HUES6 (cell line): ENCODE results near the gene UBE2Z.

Experiments
- H3K27ac ChIP-seq: 2 replicates; pipeline ENCODE4 v1.7.0; 2013; ENCODE audit warnings: low read depth, mild to moderate bottlenecking, low read length, inconsistent platforms
- H3K27me3 ChIP-seq: 2 replicates; pipeline ENCODE4 v1.6.1; 2013; ENCODE audit warnings: low read length; ENCODE audit not compliant: control insufficient read depth, insufficient read depth
- H3K36me3 ChIP-seq: 2 replicates; pipeline ENCODE4 v1.6.1; 2013; ENCODE audit warnings: low read length; ENCODE audit not compliant: control insufficient read depth, insufficient read depth
- H3K4me1 ChIP-seq: 2 replicates; pipeline ENCODE4 v1.6.1; 2013; ENCODE audit warnings: low read length; ENCODE audit not compliant: control insufficient read depth, insufficient read depth
- H3K4me3 ChIP-seq: 2 replicates; pipeline ENCODE4 v1.5.1; 2013; ENCODE audit warnings: low read depth, low read length
- H3K9ac ChIP-seq: one replicate; pipeline ENCODE4 v1.6.1; 2013; ENCODE audit warnings: mild to moderate bottlenecking, low read length
- H3K9me3 ChIP-seq: 2 replicates; pipeline ENCODE4 v1.6.1; 2013; ENCODE audit warnings: low read depth, low read length; ENCODE audit not compliant: control insufficient read depth, insufficient read depth

Gene UBE2Z

DNA sequence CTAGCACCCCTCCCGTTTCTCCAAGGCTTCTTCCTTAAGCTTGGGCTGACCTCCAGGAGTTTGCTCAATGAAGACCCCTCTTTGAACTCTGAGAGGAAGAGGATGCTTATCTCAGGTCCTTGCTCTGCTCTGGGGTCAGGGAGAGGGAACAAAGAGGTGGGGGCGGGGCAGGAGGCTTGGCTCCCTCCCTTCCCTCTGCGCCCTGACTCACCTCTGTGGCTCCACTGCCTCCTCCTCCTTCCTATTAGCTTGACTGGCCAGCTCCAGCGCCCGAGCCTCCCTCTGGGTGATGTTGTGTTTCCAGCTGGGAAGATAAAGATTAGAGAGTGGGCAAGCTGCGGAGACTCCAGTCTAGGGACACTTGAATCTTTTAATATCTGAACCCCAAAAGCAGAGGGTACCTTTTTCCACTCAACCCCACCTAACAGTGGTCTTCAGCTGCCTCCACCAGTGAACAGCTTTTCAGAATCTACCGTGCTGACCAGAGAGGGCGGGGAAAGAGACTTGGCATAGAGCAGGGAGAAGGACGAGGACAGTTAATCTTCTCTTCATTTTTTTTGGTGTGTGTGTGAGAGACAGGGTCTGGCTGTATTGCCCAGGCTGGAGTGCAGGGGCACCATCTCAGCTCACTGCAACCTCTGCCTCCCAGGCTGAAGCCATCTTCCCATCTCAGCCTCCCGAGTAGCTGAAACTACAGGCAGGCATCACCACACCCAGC, 53.5 kb downstream of the UBE2Z start:
- no peaks in the 10 kb centered on the region for H3K9me3 ChIP-seq
- H3K27me3 ChIP-seq: no peaks in the 10 kb centered on the region
- no peaks in the 10 kb centered on the region for H3K36me3 ChIP-seq
- H3K4me1 ChIP-seq: peaks cover 28% of the 10 kb centered on the region
- H3K4me3 ChIP-seq: peak overlapping the region; percentile 32
- H3K27ac ChIP-seq: no peak overlapping the region
- no peak overlapping the region for H3K9ac ChIP-seq

DNA sequence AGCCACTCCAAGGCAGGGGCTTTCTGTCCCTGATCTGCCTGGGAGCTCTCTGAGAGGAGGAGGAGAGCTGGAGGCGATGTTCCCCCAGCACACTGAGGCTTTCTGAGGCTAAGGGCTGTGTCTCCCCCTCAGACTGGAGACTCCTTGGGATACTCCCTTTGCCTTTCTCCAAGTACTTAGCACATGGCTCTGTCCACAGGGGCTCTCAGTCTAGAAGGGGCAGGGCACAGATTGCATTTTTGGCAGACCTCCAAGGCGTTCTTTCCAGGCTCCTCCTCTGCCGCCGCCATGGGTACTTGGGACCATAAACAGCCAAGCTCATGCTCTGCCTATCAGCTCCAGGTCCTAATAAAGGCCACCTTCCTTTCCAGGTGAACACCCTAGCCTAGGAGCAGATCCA, 62.0 kb downstream of the UBE2Z start:
- H3K27me3 ChIP-seq: no peaks in the 10 kb centered on the region
- H3K4me3 ChIP-seq: no peak overlapping the region
- H3K27ac ChIP-seq: no peak overlapping the region; the same call in 1 of the 2 replicates

DNA sequence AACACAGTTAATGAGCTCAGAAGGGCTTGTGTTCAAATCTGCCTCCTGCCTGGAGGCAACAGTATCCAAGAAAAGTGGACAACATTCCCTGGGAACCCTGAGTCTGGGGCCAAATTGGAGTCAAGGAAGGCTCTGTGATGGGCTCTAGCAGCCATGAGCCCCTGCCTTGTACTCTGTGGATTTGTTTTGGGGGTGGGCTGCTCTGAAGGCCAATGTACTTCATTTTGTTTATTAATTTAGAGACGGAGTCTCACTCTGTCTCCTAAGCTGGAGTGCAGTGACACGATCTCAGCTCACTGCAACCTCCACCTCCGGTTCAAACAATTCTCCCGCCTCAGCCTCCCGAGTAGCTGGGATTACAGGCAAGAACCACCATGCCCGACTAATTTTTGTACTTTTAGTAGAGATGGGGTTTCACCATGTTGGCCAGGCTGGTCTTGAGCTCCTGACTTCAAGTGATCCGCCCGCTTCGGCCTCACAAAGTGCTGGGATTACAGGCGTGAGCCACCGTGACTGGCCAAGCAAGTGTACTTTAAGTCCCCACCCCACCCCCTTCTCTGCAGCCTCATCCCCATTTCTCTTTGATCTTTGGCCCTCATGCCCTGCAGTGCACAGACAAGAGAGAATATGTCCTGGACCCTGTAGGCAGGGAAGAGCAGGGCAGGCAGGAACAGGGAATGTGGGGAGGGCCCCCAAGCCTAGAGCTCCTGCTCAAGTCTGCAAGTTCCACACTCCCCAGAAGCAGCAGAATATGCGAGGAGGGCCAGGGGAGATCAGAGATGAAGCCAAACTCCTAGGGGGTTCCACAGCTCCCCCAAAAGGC, 62.9 kb downstream of the UBE2Z start:
- Histone ChIP-seq H3K27me3 (no peaks in the 10 kb centered on the region), H3K4me1 (peaks cover 31% of the 10 kb centered on the region), H3K9ac (peak overlapping the region; percentile 78), H3K36me3 (no peaks in the 10 kb centered on the region), H3K4me3 (peak overlapping the region; percentile 6; the same call in 1 of the 2 replicates), H3K9me3 (no peaks in the 10 kb centered on the region), H3K27ac (peak overlapping the region; percentile 67; the same call in 1 of the 2 replicates)

More for the DNA sequence above, 62.0 kb downstream of the UBE2Z start:
- H3K36me3 ChIP-seq: no peaks in the 10 kb centered on the region
- no peak overlapping the region for H3K9ac ChIP-seq
- peaks cover 31% of the 10 kb centered on the region for H3K4me1 ChIP-seq
- no peaks in the 10 kb centered on the region for H3K9me3 ChIP-seq

DNA sequence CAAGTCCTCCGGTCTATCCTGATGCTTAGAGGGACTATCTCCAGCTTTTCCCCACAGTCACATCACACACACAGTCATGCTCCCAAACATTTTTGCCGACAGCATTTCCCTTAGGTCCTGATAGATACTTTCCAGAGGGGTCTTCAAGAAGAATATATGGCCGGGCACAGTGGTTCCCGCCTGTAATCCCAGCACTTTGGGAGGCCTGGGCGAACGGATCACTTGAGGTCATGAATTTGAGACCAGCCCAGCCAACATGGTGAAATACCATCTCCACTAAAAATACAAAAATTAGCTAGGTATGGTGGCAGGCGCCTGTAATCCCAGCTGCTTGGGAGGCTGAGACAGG, 64.5 kb downstream of the UBE2Z start:
- Histone ChIP-seq H3K27me3 (no peaks in the 10 kb centered on the region), H3K27ac (peak overlapping the region; percentile 67; the same call in 1 of the 2 replicates), H3K9me3 (no peaks in the 10 kb centered on the region), H3K4me1 (peaks cover 31% of the 10 kb centered on the region), H3K4me3 (no peak overlapping the region; the same call in 1 of the 2 replicates), H3K9ac (peak overlapping the region; percentile 49), H3K36me3 (no peaks in the 10 kb centered on the region)

DNA sequence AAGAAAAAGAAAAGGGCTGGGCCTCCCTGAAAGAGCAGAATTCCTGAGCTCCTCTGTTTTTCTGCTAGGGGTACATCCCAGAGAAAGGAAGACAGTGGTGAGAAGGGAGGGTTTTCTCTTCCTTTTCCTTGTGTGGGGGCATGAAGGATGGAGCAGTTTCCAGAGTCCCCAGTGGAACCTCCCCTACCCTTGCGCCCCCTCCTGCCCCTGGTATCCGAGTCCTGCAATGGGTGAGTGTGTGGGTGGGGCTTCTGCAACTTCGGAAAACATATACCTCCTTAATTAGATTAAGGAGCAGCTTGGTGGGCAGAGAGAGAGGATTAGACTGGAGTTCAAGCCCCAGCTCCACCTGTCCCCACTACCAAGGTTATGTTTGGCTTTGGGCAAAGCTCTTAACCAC, 65.6 kb downstream of the UBE2Z start:
- Histone ChIP-seq H3K4me3 (no peak overlapping the region), H3K9me3 (no peaks in the 10 kb centered on the region), H3K27ac (no peak overlapping the region; the same call in 1 of the 2 replicates), H3K36me3 (no peaks in the 10 kb centered on the region), H3K27me3 (no peaks in the 10 kb centered on the region), H3K9ac (no peak overlapping the region), H3K4me1 (peaks cover 31% of the 10 kb centered on the region)
